Pancreas (tissue), 10 donors: Measurements from ENCODE around the gene ZG16B. TPM values are rescaled to one million over a fixed set of nuclear protein-coding genes. Genes with fewer than 3 reads are reported as not detected.
A peak's percentile ranks its signal among the peaks of the same experiment; 100 is the strongest.

ENCODE experiments used
- ATAC-seq, 4 donors: fragments of 200-7000 bp; cut with Tn5 transposase; one replicate each; pipeline versions ENCODE4 v1.8.0 to v1.9.1; 2020; ENCODE audit warnings: mild to moderate bottlenecking in 4 of 4, moderate library complexity in 4 of 4
- DNase-seq, 6 donors: peaks; one replicate each; pipeline ENCODE4 v3.0.0-alpha.2; 2020
- FAIRE-seq: peaks from 2 replicates; lab custom pipeline; 2012; peaks lifted over from hg19 to GRCh38; lab: Jason Lieb, UNC
- H3K27ac ChIP-seq, 4 donors: fragments of 200-600 bp; sonication (generic); 1 replicate in 3 of 4; 2 replicates in 1 of 4; pipeline versions ENCODE4 v1.5.0 to v1.8.0; 2020
- H3K27me3 ChIP-seq, 4 donors: fragments of 200-600 bp; one replicate each; pipeline ENCODE4 v1.8.0; 2021
- H3K36me3 ChIP-seq, 3 donors: fragments of 200-600 bp; sonication (generic) in 1 of 3; one replicate each; pipeline versions ENCODE4 v1.5.0 to v1.8.0; 2020 to 2021
- H3K4me1 ChIP-seq, 3 donors: fragments of 200-600 bp; one replicate each; pipeline ENCODE4 v1.8.0; 2021
- H3K4me3 ChIP-seq, 4 donors: fragments of 200-600 bp; sonication (generic) in 2 of 4; one replicate each; pipeline versions ENCODE4 v1.5.0 to v1.8.0; 2020 to 2021
- H3K9me3 ChIP-seq, 4 donors: fragments of 200-600 bp; one replicate each; pipeline ENCODE4 v1.8.0; 2021
- WGBS, 2 donors: extraction: QIAGEN DNeasy Blood & Tissue Kit; methylation state at CpG; one replicate each; pipeline ENCODE4 v1.1.7; 2013; 5-methylcytosine and 5-hydroxymethylcytosine counted together
- intact Hi-C, 3 donors: fragments of 100-400 bp; cut with DNase I; formaldehyde crosslinking; loops; one replicate each; pipeline versions ENCODE4 v1.11.1 to v1.14.2; 2022
- polyA plus RNA-seq, 2 donors: library from polyadenylated mRNA; stranded (reverse); fragments of 200-250 nt; gene quantifications; one replicate each; pipeline ENCODE4 v1.2.3, GENCODE V29; 2013
- total RNA-seq, 6 donors: library from RNA; stranded (reverse); fragmentation: NEBNext Ultra II Directional in 4 of 6; extraction: Animal tissue kit (Norgen Biotek cat#: 25700) in 4 of 6; gene quantifications; one replicate each; pipeline versions ENCODE4 v1.2.1 to v1.2.4, GENCODE V29; 2021 to 2023
- TF ChIP-seq, protein P1 (sequence below), 4 donors: fragments of 200-600 bp; sonication (generic) in 3 of 4; IDR thresholded peaks; one replicate each; pipeline versions ENCODE4 v1.5.0 to v1.8.0; 2021; ENCODE audit warnings: antibody characterized with exemption in 4 of 4
- donor health status: healthy with polysubstance abuse.
- donor health status: DM: no; HTN: no; CAD: no; lungs with moderate emphysema.
- donor health status: DM: no; HTN: no; CAD: no.
- donor health status: control.
- donor health status: control.
- donor health status: Bipolar disorder and iron deficiency.
- donor health status: DM: yes; HTN: yes; CAD: no.
- donor health status: DM: no; HTN: no; CAD: no.
- donor health status: DM: no; HTN: no; CAD: no.
- donor health status: DM: yes; HTN: yes; CAD: no.

ZG16B gene
- total and polyA plus RNA-seq, 8 donors: 0.43 to 1.7 (median 0.80) TPM

DNA sequence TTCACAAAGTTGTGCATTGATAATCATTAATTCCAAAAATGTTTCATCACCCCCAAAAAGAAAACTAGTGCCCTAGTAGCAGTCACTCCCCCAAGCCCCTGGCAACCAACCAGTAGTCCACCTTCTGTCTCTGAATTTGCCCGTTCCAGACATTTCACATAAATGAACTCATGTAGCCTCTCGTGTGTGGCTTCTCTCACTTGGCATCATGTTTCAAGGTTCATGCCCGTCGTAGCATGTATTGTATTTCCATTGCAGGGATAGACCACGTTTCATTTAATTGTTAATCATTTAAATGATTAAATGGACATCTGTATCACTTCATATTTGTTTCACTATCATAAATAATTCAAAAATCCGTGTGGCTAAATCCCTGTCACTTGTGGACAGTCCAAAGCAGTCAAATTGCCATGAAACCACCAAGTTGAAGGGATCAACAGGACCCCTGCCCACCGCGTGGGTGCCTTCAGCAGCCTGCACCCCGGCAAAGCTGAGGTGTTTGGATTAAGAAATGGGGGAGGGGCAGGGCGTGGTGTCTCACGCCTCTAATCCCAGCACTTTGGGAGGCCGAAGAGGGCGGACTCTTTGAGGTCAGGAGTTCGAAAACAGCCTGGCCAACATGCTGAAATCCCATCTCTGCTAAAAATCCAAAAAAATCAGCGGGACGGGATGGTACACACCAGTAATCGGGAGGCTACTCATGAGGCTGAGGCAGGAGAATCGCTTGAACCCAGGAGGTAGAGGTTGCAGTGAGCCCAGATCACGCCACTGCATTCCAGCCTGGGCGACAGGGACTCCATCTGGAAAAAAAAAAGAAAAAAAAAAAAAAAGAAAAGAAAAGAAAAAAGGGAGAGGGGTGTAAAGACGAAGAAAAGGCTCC, 44.2 kb downstream of the ZG16B start:
- intact Hi-C loops: loop anchor here in 1 of 3 donors (5.0 kb wide), 1 partner anchor 43 kb away; no protein-coding TSS in a partner anchor
- ATAC-seq (no peak), DNase-seq (no peak), FAIRE-seq (no peak)
- WGBS, 2 donors: 45 to 50% methylated on average over 21 of the region's 21 CpGs
- TF ChIP-seq, protein P1, sequence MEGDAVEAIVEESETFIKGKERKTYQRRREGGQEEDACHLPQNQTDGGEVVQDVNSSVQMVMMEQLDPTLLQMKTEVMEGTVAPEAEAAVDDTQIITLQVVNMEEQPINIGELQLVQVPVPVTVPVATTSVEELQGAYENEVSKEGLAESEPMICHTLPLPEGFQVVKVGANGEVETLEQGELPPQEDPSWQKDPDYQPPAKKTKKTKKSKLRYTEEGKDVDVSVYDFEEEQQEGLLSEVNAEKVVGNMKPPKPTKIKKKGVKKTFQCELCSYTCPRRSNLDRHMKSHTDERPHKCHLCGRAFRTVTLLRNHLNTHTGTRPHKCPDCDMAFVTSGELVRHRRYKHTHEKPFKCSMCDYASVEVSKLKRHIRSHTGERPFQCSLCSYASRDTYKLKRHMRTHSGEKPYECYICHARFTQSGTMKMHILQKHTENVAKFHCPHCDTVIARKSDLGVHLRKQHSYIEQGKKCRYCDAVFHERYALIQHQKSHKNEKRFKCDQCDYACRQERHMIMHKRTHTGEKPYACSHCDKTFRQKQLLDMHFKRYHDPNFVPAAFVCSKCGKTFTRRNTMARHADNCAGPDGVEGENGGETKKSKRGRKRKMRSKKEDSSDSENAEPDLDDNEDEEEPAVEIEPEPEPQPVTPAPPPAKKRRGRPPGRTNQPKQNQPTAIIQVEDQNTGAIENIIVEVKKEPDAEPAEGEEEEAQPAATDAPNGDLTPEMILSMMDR (IDR thresholded peaks at IDR 0.05): no peak
- Histone ChIP-seq H3K4me3 (no peak overlapping the region), H3K27ac (no peak overlapping the region), H3K27me3 (peaks cover 0 to 5% (median 0%) of the 10 kb centered on the region in 4 donors), H3K9me3 (no peaks in the 10 kb centered on the region), H3K36me3 (no peaks in the 10 kb centered on the region), H3K4me1 (no peaks in the 10 kb centered on the region)

DNA sequence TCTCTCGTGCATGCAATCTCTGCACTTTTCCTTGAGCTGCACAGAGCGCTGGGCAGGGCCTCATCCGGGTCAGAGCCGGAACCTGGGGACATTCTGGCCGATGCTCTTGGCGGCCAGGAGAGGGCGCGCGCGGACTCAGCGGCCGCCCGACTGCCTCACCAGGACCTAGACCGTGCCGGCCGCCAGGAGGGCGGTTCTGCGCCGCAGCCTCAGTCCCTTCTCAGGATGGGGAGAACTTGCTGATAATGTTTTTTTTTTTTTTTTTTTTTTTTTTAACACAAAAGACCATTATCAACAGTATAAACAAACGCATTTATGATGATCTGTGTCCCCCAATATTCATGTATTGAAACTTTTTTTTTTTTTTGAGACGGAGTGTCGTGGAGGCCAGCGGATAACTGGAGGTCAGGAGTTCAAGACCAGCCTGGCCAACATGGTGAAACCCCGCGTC, 44.8 kb downstream of the ZG16B start:
- Histone ChIP-seq H3K36me3 (no peaks in the 10 kb centered on the region), H3K4me3 (no peak overlapping the region), H3K27me3 (peaks cover 0 to 5% (median 0%) of the 10 kb centered on the region in 4 donors), H3K9me3 (no peaks in the 10 kb centered on the region), H3K4me1 (no peaks in the 10 kb centered on the region), H3K27ac (no peak overlapping the region)
- TF ChIP-seq, protein P1 (IDR thresholded peaks at IDR 0.05): peak; percentile 92 to 97 (median 95)
- 7 to 9% methylated on average over 25 of the region's 25 CpGs for WGBS, 2 donors
- FAIRE-seq: peak; percentile 51
- DNase-seq: peak; percentile 65 to 91 (median 82)
- intact Hi-C loops: loop anchor here in 1 of 3 donors (5.0 kb wide), 1 partner anchor 42 kb away; no protein-coding TSS in a partner anchor
- peak; percentile 99 to 100 (median 100) for ATAC-seq

DNA sequence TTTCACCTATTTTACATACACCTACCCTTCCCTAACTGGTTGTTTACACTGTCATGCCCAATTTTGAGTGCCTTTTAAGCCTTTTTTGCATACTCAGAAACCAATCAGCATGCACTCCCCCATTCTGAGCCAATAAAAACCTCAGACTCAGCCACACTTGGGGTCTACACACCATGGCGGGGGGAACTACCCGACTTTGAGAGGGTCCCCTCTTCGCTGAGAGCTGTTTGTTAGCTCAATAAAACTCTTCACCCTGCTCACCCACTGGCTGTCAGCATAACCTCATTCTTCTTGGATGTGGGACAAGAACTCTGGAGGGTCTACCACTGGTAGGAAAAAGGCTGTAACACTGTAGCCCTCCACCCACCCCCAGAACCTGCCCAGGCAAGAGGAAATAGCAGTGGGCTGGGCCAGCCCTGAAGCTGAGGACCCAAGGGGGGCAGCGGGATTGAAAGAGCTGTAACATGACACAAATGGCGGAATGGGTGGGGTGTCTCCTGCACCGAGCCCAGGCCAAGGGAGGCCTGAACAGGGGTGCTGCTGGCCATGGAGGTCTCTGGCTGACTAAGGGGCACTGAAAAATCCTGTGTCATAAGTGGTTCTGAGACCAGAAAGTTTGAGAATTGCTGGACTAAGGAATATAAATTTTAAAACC, 49.9 kb downstream of the ZG16B start:
- TF ChIP-seq, protein P1 (IDR thresholded peaks at IDR 0.05): no peak
- no peak for ATAC-seq

More for the DNA sequence above, 49.9 kb downstream of the ZG16B start:
- FAIRE-seq (no peak), DNase-seq (no peak)
- WGBS, 2 donors: 74 to 90% methylated on average over 6 of the region's 6 CpGs
- no peak overlapping the region for H3K4me3 ChIP-seq
- intact Hi-C loops: no loop called here
- H3K36me3 ChIP-seq: no peaks in the 10 kb centered on the region
- H3K4me1 ChIP-seq: peaks cover 0 to 8% (median 0%) of the 10 kb centered on the region in 3 donors
- no peaks in the 10 kb centered on the region for H3K27me3 ChIP-seq
- H3K9me3 ChIP-seq: no peaks in the 10 kb centered on the region
- H3K27ac ChIP-seq: no peak overlapping the region

Other genes starting within 250 kb of the ZG16B start
- gene KCTD5, start 147.8 kb upstream of the ZG16B start, total RNA-seq: 1 to 10 TPM; 4.5 to 8.9 (median 6.7) TPM
- gene KCTD5, start 147.8 kb upstream of the ZG16B start, polyA plus RNA-seq: 1 to 10 TPM; 6.3 to 7.7 TPM
- gene PRSS27, start 110.1 kb upstream of the ZG16B start, total RNA-seq: under 1 TPM; 0.22 to 0.69 (median 0.50) TPM
- 1 to 10 TPM; 2.0 to 2.1 TPM for gene PRSS27, start 110.1 kb upstream of the ZG16B start, polyA plus RNA-seq
- 100 to 1,000 TPM; 244 to 448 (median 301) TPM for gene SRRM2, start 77.7 kb upstream of the ZG16B start, total RNA-seq
- gene SRRM2, start 77.7 kb upstream of the ZG16B start, polyA plus RNA-seq: 1,000 to 10,000 TPM in 1 of 2 donors, 100 to 1,000 TPM in 1; 850 to 1,932 TPM
- 100 to 1,000 TPM in 2 of 6 donors, 10 to 100 TPM in 4; 69.9 to 107 (median 95.0) TPM for gene ELOB, start 53.0 kb upstream of the ZG16B start, total RNA-seq
- 100 to 1,000 TPM; 157 to 318 TPM for gene ELOB, start 53.0 kb upstream of the ZG16B start, polyA plus RNA-seq
- not detected for gene PRSS33, start 42.7 kb upstream of the ZG16B start, total RNA-seq
- under 1 TPM in 1 of 2 donors, not detected in 1; 0.05 TPM for gene PRSS33, start 42.7 kb upstream of the ZG16B start, polyA plus RNA-seq
- not detected for gene PRSS41, start 31.8 kb upstream of the ZG16B start, total RNA-seq
- not detected for gene PRSS41, start 31.8 kb upstream of the ZG16B start, polyA plus RNA-seq
- 1 to 10 TPM in 4 of 6 donors, under 1 TPM in 1, not detected in 1; 0.60 to 3.2 (median 1.4) TPM for gene PRSS21, start 13.1 kb upstream of the ZG16B start, total RNA-seq
- gene PRSS21, start 13.1 kb upstream of the ZG16B start, polyA plus RNA-seq: under 1 TPM; 0.59 to 0.99 TPM
- gene PRSS22, start 27.9 kb downstream of the ZG16B start, total RNA-seq: 10 to 100 TPM in 3 of 6 donors, 1 to 10 TPM in 3; 8.4 to 28.5 (median 13.1) TPM
- gene PRSS22, start 27.9 kb downstream of the ZG16B start, polyA plus RNA-seq: 10 to 100 TPM; 48.7 to 59.5 TPM
- 10 to 100 TPM in 1 of 6 donors, 1 to 10 TPM in 5; 5.8 to 10.1 (median 7.7) TPM for gene FLYWCH2, start 52.9 kb downstream of the ZG16B start, total RNA-seq
- gene FLYWCH2, start 52.9 kb downstream of the ZG16B start, polyA plus RNA-seq: 10 to 100 TPM; 18.2 to 26.1 TPM
- gene FLYWCH1, start 81.6 kb downstream of the ZG16B start, total RNA-seq: 10 to 100 TPM; 11.5 to 18.6 (median 14.9) TPM
- 10 to 100 TPM; 31.5 to 40.4 TPM for gene FLYWCH1, start 81.6 kb downstream of the ZG16B start, polyA plus RNA-seq
- gene KREMEN2, start 134.0 kb downstream of the ZG16B start, total RNA-seq: under 1 TPM in 3 of 6 donors, not detected in 3; 0.09 to 0.32 (median 0.16) TPM
- under 1 TPM; 0.07 to 0.27 TPM for gene KREMEN2, start 134.0 kb downstream of the ZG16B start, polyA plus RNA-seq
- gene PAQR4, start 139.0 kb downstream of the ZG16B start, total RNA-seq: 1 to 10 TPM; 5.3 to 9.1 (median 6.3) TPM
- gene PAQR4, start 139.0 kb downstream of the ZG16B start, polyA plus RNA-seq: 10 to 100 TPM in 1 of 2 donors, 1 to 10 TPM in 1; 6.6 to 12.5 TPM
- 1 to 10 TPM in 3 of 6 donors, under 1 TPM in 3; 0.28 to 1.7 (median 1.1) TPM for gene PKMYT1, start 150.1 kb downstream of the ZG16B start, total RNA-seq
- gene PKMYT1, start 150.1 kb downstream of the ZG16B start, polyA plus RNA-seq: 1 to 10 TPM; 3.7 to 4.8 TPM
- 1 to 10 TPM; 1.7 to 5.1 (median 2.4) TPM for gene CLDN9, start 182.6 kb downstream of the ZG16B start, total RNA-seq
- gene CLDN9, start 182.6 kb downstream of the ZG16B start, polyA plus RNA-seq: 10 to 100 TPM; 10.5 to 12.1 TPM
- gene CLDN6, start 187.9 kb downstream of the ZG16B start, total RNA-seq: 1 to 10 TPM in 2 of 6 donors, under 1 TPM in 4; 0.37 to 5.1 (median 0.73) TPM
- 1 to 10 TPM in 1 of 2 donors, under 1 TPM in 1; 0.12 to 3.2 TPM for gene CLDN6, start 187.9 kb downstream of the ZG16B start, polyA plus RNA-seq
- 10 to 100 TPM; 26.8 to 91.1 (median 66.7) TPM for gene TNFRSF12A, start 190.1 kb downstream of the ZG16B start, total RNA-seq
- gene TNFRSF12A, start 190.1 kb downstream of the ZG16B start, polyA plus RNA-seq: 100 to 1,000 TPM; 166 to 185 TPM
- 10 to 100 TPM; 10.5 to 24.1 (median 12.4) TPM for gene HCFC1R1, start 193.6 kb downstream of the ZG16B start, total RNA-seq
- 100 to 1,000 TPM in 1 of 2 donors, 10 to 100 TPM in 1; 93.1 to 119 TPM for gene HCFC1R1, start 193.6 kb downstream of the ZG16B start, polyA plus RNA-seq
- gene THOC6, start 193.7 kb downstream of the ZG16B start, total RNA-seq: 10 to 100 TPM in 1 of 6 donors, 1 to 10 TPM in 5; 6.2 to 13.0 (median 7.7) TPM
- 10 to 100 TPM; 33.2 to 38.2 TPM for gene THOC6, start 193.7 kb downstream of the ZG16B start, polyA plus RNA-seq
- gene BICDL2, start 206.6 kb downstream of the ZG16B start, total RNA-seq: 100 to 1,000 TPM in 1 of 6 donors, 10 to 100 TPM in 5; 48.9 to 106 (median 64.3) TPM
- gene BICDL2, start 206.6 kb downstream of the ZG16B start, polyA plus RNA-seq: 100 to 1,000 TPM; 126 to 325 TPM
- gene MMP25, start 216.3 kb downstream of the ZG16B start, total RNA-seq: 1 to 10 TPM in 2 of 6 donors, under 1 TPM in 4; 0.28 to 1.6 (median 0.72) TPM
- gene MMP25, start 216.3 kb downstream of the ZG16B start, polyA plus RNA-seq: 1 to 10 TPM; 1.4 to 1.6 TPM
- gene IL32, start 235.3 kb downstream of the ZG16B start, total RNA-seq: 100 to 1,000 TPM; 151 to 928 (median 250) TPM
- gene IL32, start 235.3 kb downstream of the ZG16B start, polyA plus RNA-seq: 100 to 1,000 TPM; 232 to 815 TPM